ENCODE results near the gene NFYC.

The NFYC gene

DNA sequence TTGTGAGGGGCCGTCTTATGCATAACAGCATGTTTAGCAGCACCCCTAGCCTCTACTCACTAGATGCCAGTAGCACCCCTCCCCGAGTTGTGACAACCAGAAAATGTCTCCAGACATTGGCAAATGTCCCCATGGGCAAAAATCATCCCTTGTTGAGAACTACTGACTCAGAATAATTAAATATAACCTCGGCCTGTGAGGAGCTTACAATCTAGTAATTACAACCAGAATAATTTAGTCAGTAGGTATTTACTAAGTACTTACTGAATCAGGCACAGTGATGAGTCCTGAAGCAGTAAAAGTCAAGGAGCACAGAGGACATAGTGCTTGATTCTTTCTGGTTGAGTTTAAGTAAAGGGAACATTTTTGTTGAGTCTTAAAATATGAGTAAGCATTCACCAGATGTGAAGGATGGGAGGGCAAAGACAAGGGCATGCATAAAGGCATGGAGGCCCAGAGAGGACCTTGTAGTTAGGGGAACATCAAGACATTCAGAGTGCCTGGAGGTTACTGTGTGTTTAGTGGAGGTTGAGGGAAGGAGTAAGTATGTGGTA, 48.0 kb downstream of the NFYC start:
- no peak for DNase-seq (ENCODE audit: low read depth in 3 of 3)

DNA sequence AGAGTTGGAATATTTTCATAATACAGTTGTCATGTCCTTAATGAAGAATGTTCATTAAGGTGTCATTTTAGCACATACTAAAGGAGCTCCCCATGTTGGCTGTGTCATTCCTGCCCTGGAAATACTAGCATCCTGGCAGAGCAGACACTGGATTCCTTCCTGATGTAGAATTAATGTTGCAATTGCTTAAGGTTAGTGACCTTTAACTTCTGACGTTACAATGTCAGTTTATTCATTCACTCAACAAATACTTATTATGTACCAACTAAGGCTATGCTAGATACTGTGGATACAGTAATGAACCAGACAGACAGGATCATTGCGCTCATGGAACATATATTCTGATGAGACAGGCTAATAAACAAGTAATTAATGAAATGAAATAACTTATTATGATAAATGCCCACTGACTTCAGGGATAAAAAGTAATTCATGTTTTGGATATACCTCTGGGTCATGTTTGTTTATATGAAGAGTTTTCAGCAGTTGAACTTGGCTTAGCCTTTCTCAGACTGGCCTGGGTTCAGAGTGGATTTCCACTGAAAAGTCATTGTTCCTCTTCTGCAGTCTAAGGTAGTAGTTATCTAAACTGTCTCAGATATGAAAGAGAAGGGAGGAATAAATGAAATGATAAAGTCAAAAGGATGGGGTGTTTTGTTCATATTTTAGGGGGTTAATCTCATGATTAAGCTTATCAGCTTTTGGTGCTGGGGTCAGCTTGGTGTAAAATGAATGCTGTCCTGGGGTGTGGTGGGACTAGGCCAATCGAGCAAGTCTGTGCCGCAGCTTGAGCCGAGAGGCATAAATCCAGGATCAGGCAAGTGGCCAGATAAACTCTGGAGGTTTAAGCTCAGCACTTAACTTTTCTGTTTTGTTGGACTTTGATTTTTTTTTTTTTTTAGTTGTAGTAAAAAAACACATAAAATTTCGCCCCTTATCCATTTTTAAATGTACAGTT, 48.8 kb downstream of the NFYC start:
- no peak for DNase-seq (ENCODE audit: low read depth in 3 of 3)

DNA sequence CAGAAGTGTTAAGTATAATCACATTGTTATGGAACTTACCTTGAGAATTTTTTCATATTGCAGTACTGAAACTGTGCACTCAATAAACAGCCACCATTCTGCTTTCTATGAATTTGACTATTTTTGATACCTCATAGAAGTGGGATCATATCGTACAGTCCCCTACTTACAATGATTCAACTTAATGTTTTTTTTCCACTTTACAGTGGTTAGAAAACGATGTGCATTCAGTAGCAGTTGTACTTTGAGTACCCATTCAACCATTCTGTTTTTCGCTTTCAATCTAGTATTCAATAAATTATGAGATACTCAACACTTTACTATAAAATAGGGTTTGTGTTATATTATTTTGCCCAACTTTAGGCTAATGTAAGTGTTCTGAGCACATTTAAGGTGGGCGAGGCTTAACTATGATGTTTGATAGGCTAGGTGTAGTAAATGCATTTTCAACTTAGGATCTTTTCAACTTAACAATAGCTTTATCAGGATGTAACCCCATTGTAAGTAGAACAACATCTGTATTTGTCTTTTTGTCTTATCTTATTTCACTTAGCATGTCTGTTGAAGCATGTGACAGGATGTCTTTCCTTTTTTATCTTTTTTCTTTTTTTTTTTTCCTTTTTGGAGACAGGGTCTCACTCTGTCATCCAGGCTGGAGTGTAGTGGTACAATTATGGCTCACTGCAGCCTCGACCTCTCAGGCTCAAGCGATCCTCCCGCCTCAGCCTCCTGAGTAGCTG, 49.7 kb downstream of the NFYC start:
- DNase-seq (ENCODE audit: low read depth in 3 of 3), result no peak

GRCh38 chr1:40742363-40743061, 51.0 kb downstream of the NFYC start:
- no peak for DNase-seq (ENCODE audit: low read depth in 3 of 3)

DNA sequence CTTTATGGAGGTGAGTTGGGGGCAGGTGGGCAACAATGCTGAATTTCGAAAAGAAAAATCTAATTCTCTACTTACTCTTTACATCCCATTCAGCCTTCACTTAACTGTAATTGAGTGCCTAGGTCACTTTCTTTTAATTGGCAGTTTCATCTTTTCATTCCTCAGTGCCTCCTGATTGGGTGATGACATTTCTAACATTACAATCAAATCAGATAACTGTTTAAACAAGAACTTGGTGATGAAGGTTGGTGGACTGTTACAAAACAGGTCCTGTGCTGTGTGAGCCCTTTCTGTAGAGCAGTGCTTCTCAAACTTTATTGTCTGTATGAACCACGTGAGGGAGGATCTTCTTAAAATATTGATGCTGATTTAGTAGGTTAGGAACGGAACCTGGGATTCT, 51.9 kb downstream of the NFYC start:
- no peak for DNase-seq (ENCODE audit: low read depth in 3 of 3)

GRCh38 chr1:40743860-40744259, 52.4 kb downstream of the NFYC start:
- no peak for DNase-seq (ENCODE audit: low read depth in 3 of 3)

DNA sequence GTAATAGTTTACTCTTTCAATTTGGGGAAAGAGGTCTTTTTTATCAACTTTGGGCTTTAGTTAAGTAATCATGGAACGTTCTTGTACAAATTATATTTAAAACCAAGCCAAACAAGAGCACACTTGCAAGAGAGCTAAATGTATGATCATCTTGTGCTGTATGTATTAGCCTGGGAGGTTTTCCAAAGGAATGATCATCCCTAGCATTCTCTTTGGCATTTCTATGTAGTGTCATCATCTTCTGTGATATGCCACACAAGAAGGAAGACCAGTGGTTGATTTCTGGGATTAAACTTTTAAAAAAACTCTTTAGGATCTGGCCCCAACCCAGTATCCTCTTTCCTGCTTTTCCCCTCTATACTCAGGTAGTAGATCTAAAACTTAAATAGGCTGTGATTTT, 53.7 kb downstream of the NFYC start:
- no peak for DNase-seq (ENCODE audit: low read depth in 3 of 3)

GRCh38 chr1:40746344-40747090, 55.0 kb downstream of the NFYC start:
- no peak for DNase-seq (ENCODE audit: low read depth in 3 of 3)

DNA sequence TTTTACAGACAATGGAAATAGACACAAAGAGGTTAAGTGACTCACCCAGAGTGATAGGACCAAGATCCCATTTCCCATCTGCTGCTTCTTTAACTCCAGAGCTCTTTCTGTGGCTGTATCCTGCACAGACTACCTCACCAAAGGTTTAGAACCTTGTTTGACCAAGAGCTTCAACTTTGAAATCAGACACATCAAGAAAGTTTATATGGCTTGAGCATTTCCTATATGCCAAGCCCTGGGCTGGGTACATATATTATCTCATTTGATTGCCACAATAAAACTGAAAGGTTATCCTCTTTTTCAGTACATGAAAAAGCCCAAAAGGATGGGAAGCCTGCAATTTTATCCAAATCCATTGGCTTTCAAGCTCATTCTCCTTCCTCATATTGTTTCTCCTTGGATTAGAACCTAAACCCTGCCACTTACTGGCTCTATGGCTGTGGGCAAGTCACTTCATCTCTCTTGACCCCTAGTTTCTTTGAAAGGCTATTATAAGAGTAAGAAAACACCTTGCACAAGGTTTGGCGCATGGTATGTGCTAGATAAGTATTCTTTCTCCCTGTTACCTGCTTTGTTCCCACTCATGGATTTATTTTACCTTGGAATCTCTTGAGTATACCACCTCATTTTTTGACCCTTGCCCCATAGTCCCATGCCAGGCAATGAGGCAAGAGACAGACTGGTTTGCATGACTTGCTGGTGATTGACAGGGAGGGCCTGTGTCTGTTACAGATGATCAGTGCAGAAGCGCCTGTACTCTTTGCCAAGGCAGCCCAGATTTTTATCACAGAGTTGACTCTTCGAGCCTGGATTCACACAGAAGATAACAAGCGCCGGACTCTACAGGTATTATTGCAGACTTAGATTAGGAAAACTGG, 57.6 kb downstream of the NFYC start:
- no peak for DNase-seq (ENCODE audit: low read depth in 3 of 3)

GRCh38 chr1:40749817-40750216, 58.3 kb downstream of the NFYC start:
- DNase-seq (ENCODE audit: low read depth in 3 of 3), result no peak

DNA sequence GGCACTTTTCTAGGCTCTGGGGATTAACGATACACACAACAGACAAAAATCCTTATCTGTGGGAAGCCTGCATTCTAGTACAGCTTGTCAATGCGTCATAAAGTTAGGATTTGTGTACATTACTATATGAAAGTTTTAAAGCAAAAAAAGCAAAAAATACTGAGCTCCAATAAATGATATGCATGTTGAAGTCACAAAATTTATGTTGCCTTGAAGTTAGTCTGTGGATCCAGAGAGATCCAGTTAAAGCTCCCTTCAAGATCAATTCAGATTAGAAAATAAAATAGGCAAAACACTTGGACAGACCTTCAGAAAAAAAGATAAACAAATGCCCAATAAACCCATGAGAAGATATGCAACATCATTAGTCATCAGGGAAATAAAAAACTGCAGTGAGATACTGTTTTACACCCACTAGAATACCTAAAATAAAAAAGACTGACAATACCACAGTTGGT, 59.0 kb downstream of the NFYC start:
- DNase-seq (ENCODE audit: low read depth in 3 of 3), result no peak

DNA sequence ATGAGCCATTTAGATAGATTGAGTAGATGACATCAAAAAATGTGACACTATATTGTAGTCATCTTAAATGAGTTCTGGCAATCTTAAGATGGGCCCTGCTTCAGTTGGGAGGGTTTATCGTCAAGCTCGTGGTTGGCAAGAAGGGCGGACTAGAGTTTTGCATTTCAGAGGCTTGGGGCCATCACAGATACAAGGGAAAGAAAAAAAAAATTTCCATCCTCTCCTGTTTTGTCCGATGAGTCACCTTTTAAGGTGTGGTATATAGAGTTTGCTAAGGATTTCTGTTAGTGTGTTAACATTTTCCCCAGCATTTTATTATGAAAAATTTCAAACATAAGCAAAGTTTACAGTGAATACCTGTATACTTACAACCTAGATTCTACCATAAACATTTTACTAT, 60.3 kb downstream of the NFYC start:
- DNase-seq (ENCODE audit: low read depth in 3 of 3), result no peak

GRCh38 chr1:40753142-40753882, 61.8 kb downstream of the NFYC start:
- DNase-seq (ENCODE audit: low read depth in 3 of 3), result no peak

- no peak for DNase-seq (ENCODE audit: low read depth in 3 of 3)
These were observed 62.7 kb downstream of the NFYC start for GRCh38 chr1:40754201-40754600.

DNA sequence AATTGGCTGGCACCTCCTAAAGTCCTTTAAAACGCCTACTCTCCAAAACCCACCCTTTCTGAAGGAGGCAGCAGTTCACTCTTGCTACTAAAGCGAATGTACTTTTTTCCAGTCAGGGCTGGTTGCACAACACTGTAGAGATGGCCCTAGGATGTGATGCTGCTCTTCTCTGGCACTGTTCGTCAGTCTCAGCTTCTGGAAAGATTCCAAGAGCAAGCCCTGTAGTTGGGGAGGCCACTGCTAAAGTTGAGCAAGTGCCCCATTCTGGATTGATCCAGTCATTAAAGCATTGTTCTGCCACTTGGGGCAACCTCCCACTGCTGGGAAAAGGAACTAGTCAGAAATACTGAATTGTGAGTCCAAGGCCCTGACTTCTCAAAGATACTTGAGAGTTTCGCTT, 63.6 kb downstream of the NFYC start:
- no peak for DNase-seq (ENCODE audit: low read depth in 3 of 3)

GRCh38 chr1:40756523-40756922, 65.0 kb downstream of the NFYC start:
- DNase-seq (ENCODE audit: low read depth in 3 of 3), result no peak

DNA sequence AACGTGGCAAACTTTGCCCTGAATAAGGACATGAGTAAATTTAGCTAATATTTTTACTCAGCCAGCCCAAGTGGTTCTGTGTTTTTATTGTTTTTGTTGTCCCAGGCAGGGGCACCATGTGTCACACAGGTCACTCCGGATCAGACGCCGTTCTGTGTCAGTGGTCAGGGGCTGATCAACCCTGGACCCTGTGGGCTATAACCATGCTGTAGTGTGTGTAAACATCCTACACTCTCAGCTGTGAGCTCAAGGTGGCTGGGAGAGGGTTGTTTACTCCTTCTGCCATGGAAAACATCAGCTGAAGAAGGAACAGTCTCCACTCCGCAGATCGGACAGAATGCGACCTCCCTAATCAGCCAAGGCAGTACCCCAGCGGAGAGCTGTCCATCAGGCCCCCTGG, 65.6 kb downstream of the NFYC start:
- no peak for DNase-seq (ENCODE audit: low read depth in 3 of 3)

DNA sequence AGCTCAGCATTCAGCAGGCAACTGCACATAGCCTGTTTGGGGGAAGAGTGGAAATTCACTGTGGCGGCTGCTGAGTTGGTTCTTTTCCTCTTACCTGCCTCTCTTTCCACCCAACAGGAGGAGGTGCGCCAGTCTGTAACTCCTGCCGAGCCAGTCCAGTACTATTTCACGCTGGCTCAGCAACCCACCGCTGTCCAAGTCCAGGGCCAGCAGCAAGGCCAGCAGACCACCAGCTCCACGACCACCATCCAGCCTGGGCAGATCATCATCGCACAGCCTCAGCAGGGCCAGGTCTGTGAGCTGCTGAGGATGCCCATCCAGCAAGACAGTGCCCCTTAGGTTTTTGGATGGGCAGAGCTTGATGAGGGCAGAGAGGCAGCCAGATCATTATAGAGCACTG, 66.5 kb downstream of the NFYC start:
- no peak for DNase-seq (ENCODE audit: low read depth in 3 of 3)

DNA sequence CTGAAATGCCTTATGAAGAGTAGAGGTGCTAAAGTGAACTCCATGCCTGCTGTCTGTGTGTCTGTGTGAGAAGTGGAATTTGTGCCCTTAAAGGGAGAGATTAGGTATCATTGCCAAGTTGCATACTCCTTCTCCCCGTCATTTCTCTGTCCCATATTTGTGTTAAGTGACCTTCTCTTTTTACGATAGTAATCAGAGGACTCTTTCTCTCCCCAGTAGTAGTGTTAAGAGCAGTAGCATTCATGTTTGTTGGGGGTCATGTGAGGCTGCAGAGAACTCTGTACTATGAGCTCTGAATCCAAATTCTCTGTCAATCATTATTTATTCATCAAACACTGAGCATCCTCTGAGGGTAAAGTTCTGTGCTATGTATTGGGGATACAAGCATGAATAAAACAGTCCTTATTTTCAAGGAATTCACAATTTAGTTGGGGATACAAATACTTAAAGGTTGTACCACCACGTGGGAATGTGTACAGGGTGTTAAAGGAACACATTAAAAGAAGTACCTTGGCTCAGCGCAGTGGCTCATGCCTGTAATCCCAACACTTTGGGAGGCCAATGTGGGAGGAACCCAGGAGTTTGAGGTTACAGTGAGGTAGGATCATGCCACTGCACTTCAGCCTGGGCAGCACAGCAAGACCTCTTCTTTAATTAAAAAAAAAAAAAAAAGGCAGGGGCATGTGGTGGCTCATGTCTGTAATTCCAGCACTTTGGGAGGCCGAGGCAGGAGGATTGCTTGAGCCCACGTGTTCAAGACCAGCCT, 67.3 kb downstream of the NFYC start:
- DNase-seq (ENCODE audit: low read depth in 3 of 3), result no peak
